ENCODE results near the gene IFITM10.

GRCh38 chr11:1718326-1718725 lies 32.1 kb downstream of the IFITM10 start:
- TF ChIP-seq POLR2A (IDR thresholded peaks at IDR 0.05) (no peak), CTCF (IDR thresholded peaks at IDR 0.05) (no peak), EP300 (IDR thresholded peaks at IDR 0.05) (no peak), POLR2AphosphoS5 (IDR thresholded peaks at IDR 0.05) (no peak)
